Measurements from ENCODE around the gene TUBGCP3. TPM values are rescaled to one million over a fixed set of nuclear protein-coding genes. Genes with fewer than 3 reads are reported as not detected.
"Not testable (repeated sequence)": the region's sequence is repeated elsewhere in the genome, so short reads cannot be mapped to it uniquely, and the experiment has no call there.

The TUBGCP3 gene
- total and polyA plus RNA-seq, 9 donors, result 19.4 to 58.0 (median 29.5) TPM

- no peaks in the 10 kb centered on the region for H3K9me3 ChIP-seq
- no peak overlapping the region for H3K27ac ChIP-seq
- 31 to 47% (median 32%) methylated on average over 10 of the region's 10 CpGs for WGBS, 3 donors
- H3K36me3 ChIP-seq, result no peaks in the 10 kb centered on the region
- no peak for DNase-seq
- intact Hi-C loops (cut with DNase I), result no loop called here
- no peaks in the 10 kb centered on the region for H3K27me3 ChIP-seq
- H3K4me3 ChIP-seq, result no peak overlapping the region
- H3K4me1 ChIP-seq (ENCODE audit: insufficient read depth), result no peaks in the 10 kb centered on the region
- TF ChIP-seq POLR2A (IDR thresholded peaks at IDR 0.05) (no peak), CTCF (IDR thresholded peaks at IDR 0.05) (no peak), EP300 (IDR thresholded peaks at IDR 0.05) (no peak)
These were observed 29.1 kb downstream of the TUBGCP3 start for GRCh38 chr13:112558696-112559418.

GRCh38 chr13:112556600-112556999 is 31.4 kb downstream of the TUBGCP3 start:
- no peaks in the 10 kb centered on the region for H3K27me3 ChIP-seq
- no peaks in the 10 kb centered on the region for H3K36me3 ChIP-seq
- WGBS, 3 donors, result 90 to 95% (median 90%) methylated on average over 5 of the region's 5 CpGs
- H3K9me3 ChIP-seq, result no peaks in the 10 kb centered on the region
- no peak overlapping the region for H3K4me3 ChIP-seq
- intact Hi-C loops (cut with DNase I), result no loop called here
- DNase-seq, result no peak
- H3K4me1 ChIP-seq (ENCODE audit: insufficient read depth), result no peaks in the 10 kb centered on the region
- H3K27ac ChIP-seq, result no peak overlapping the region
- TF ChIP-seq EP300 (IDR thresholded peaks at IDR 0.05) (no peak), CTCF (IDR thresholded peaks at IDR 0.05) (no peak), POLR2A (IDR thresholded peaks at IDR 0.05) (no peak)

GRCh38 chr13:112554214-112554850 is 33.6 kb downstream of the TUBGCP3 start:
- intact Hi-C loops (cut with DNase I), result no loop called here
- H3K36me3 ChIP-seq, result no peaks in the 10 kb centered on the region

GRCh38 chr13:112548975-112549374 is 39.0 kb downstream of the TUBGCP3 start:
- H3K4me3 ChIP-seq; H3K9me3 ChIP-seq; H3K27me3 ChIP-seq; intact Hi-C loops (cut with DNase I); H3K27ac ChIP-seq; DNase-seq; H3K4me1 ChIP-seq (ENCODE audit: insufficient read depth); H3K36me3 ChIP-seq: not testable (repeated sequence)
- WGBS, 3 donors, result 96 to 99% (median 98%) methylated on average over 4 to 5 of the region's 5 CpGs

More at GRCh38 chr13:112554214-112554850, 33.6 kb downstream of the TUBGCP3 start:
- no peaks in the 10 kb centered on the region for H3K9me3 ChIP-seq
- H3K27ac ChIP-seq, result no peak overlapping the region
- H3K4me1 ChIP-seq (ENCODE audit: insufficient read depth), result no peaks in the 10 kb centered on the region
- no peak for DNase-seq
- no peak overlapping the region for H3K4me3 ChIP-seq
- TF ChIP-seq CTCF (IDR thresholded peaks at IDR 0.05) (no peak), EP300 (IDR thresholded peaks at IDR 0.05) (no peak), POLR2A (IDR thresholded peaks at IDR 0.05) (no peak)
- no peaks in the 10 kb centered on the region for H3K27me3 ChIP-seq
- 91 to 96% (median 95%) methylated on average over 7 of the region's 7 CpGs for WGBS, 3 donors

- H3K9me3 ChIP-seq, result no peaks in the 10 kb centered on the region
- intact Hi-C loops (cut with DNase I), result no loop called here
- no peaks in the 10 kb centered on the region for H3K36me3 ChIP-seq
- H3K27ac ChIP-seq, result no peak overlapping the region
- no peak for TF ChIP-seq CTCF (IDR thresholded peaks at IDR 0.05)
- TF ChIP-seq EP300 (IDR thresholded peaks at IDR 0.05), result no peak
- TF ChIP-seq POLR2A (IDR thresholded peaks at IDR 0.05), result no peak
- no peak for DNase-seq
- no peaks in the 10 kb centered on the region for H3K27me3 ChIP-seq
- 50 to 65% (median 59%) methylated on average over 3 of the region's 3 CpGs for WGBS, 3 donors
- H3K4me3 ChIP-seq, result no peak overlapping the region
- H3K4me1 ChIP-seq (ENCODE audit: insufficient read depth), result no peaks in the 10 kb centered on the region
These were observed 42.1 kb downstream of the TUBGCP3 start for GRCh38 chr13:112545856-112546255.
